ENCODE results near the gene B3GLCT. TPM values are rescaled to one million over a fixed set of nuclear protein-coding genes. Genes with fewer than 3 reads are reported as not detected.
"Not testable (repeated sequence)": the region's sequence is repeated elsewhere in the genome, so short reads cannot be mapped to it uniquely, and the experiment has no call there.

The B3GLCT gene
- total RNA-seq, 1 donor from 2014 or later, result 3.0 TPM

DNA sequence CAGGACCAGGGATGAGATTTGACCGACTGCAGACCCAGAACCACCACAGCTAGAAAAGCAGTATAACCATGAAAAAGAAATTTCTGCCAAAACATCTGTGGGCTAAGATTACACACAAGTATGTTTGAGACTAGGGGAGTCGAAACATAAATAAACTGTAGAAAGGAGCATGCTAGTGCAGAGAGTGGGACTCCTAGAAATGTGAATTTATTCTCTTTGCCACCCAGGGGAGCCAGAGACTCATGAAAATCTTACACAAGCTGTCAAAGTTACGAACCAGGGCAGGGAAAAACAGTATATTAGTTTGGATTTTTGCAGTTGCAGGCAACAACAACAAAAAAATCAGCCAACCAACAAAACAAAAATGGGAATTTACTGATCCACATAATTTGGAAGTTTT lies 25.8 kb upstream of the B3GLCT start:
- ChIA-PET POLR2A (no interaction called here), CTCF (no interaction called here)
- H3K4me1 Mint-ChIP-seq, result no peaks in the 10 kb centered on the region
- H3K4me3 Mint-ChIP-seq, result no peak overlapping the region
- H3K36me3 Mint-ChIP-seq (ENCODE audit: low read depth), result no peaks in the 10 kb centered on the region
- DNase-seq (no peak), ATAC-seq (ENCODE audit: low read depth) (no peak)
- H3K27ac Mint-ChIP-seq, result no peak overlapping the region
- peaks cover 16% of the 10 kb centered on the region for H3K27me3 Mint-ChIP-seq
- intact Hi-C loops (cut with micrococcal nuclease), result no loop called here
- TF ChIP-seq, protein P1, sequence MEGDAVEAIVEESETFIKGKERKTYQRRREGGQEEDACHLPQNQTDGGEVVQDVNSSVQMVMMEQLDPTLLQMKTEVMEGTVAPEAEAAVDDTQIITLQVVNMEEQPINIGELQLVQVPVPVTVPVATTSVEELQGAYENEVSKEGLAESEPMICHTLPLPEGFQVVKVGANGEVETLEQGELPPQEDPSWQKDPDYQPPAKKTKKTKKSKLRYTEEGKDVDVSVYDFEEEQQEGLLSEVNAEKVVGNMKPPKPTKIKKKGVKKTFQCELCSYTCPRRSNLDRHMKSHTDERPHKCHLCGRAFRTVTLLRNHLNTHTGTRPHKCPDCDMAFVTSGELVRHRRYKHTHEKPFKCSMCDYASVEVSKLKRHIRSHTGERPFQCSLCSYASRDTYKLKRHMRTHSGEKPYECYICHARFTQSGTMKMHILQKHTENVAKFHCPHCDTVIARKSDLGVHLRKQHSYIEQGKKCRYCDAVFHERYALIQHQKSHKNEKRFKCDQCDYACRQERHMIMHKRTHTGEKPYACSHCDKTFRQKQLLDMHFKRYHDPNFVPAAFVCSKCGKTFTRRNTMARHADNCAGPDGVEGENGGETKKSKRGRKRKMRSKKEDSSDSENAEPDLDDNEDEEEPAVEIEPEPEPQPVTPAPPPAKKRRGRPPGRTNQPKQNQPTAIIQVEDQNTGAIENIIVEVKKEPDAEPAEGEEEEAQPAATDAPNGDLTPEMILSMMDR (IDR thresholded peaks at IDR 0.05), result no peak
- H3K9me3 Mint-ChIP-seq, result peaks cover 4% of the 10 kb centered on the region

GRCh38 chr13:31175847-31176532 lies 23.8 kb upstream of the B3GLCT start:
- Mint-ChIP-seq H3K27me3 (peaks cover 16% of the 10 kb centered on the region), H3K4me3 (no peak overlapping the region), H3K4me1 (peaks cover 3% of the 10 kb centered on the region), H3K9me3 (peaks cover 4% of the 10 kb centered on the region), H3K36me3 (ENCODE audit: low read depth) (no peaks in the 10 kb centered on the region), H3K27ac (no peak overlapping the region)
- DNase-seq (no peak), ATAC-seq (ENCODE audit: low read depth) (no peak)
- ChIA-PET CTCF (no interaction called here), POLR2A (no interaction called here)
- TF ChIP-seq, protein P1 (IDR thresholded peaks at IDR 0.05), result no peak
- intact Hi-C loops (cut with micrococcal nuclease), result no loop called here

GRCh38 chr13:31177813-31178495 lies 21.8 kb upstream of the B3GLCT start:
- H3K4me1 Mint-ChIP-seq; POLR2A ChIA-PET; CTCF ChIA-PET; ATAC-seq (ENCODE audit: low read depth); H3K9me3 Mint-ChIP-seq; DNase-seq; H3K27me3 Mint-ChIP-seq; H3K27ac Mint-ChIP-seq; H3K4me3 Mint-ChIP-seq; H3K36me3 Mint-ChIP-seq (ENCODE audit: low read depth); intact Hi-C loops (cut with micrococcal nuclease): not testable (repeated sequence)

GRCh38 chr13:31179241-31179640 lies 20.5 kb upstream of the B3GLCT start:
- ChIA-PET POLR2A (no interaction called here), CTCF (no interaction called here)
- Mint-ChIP-seq H3K27ac (no peak overlapping the region), H3K27me3 (peaks cover 3% of the 10 kb centered on the region), H3K4me1 (peaks cover 3% of the 10 kb centered on the region), H3K9me3 (peaks cover 4% of the 10 kb centered on the region), H3K36me3 (ENCODE audit: low read depth) (no peaks in the 10 kb centered on the region), H3K4me3 (no peak overlapping the region)
- DNase-seq, result no peak
- no peak for ATAC-seq (ENCODE audit: low read depth)
- TF ChIP-seq, protein P1 (IDR thresholded peaks at IDR 0.05), result no peak
- intact Hi-C loops (cut with micrococcal nuclease), result no loop called here

DNA sequence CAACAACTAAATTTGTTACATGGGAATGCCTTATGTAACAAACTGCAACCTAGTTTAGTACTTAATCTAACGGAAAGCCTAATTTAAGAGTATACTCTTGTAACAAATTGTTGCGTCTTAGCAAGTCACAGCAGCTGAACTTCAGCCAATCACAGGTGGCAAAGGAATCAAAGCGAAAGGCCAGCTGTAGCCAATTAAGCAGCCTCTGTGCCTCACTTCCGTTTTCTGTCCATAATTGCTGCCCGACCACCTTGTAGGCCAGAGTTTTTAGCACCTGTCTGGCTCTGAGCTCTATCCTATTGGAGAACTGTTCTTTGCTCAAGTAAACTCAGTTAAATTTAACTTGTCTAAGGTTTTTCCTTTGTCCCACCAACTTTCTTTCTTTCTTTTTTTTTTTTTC lies 20.0 kb upstream of the B3GLCT start:
- TF ChIP-seq, protein P1 (IDR thresholded peaks at IDR 0.05), result no peak
- Mint-ChIP-seq H3K4me3 (no peak overlapping the region), H3K9me3 (peaks cover 4% of the 10 kb centered on the region), H3K36me3 (ENCODE audit: low read depth) (no peaks in the 10 kb centered on the region), H3K27ac (no peak overlapping the region), H3K27me3 (peaks cover 3% of the 10 kb centered on the region), H3K4me1 (peaks cover 3% of the 10 kb centered on the region)
- ATAC-seq (ENCODE audit: low read depth) (no peak), DNase-seq (no peak)
- ChIA-PET CTCF (no interaction called here), POLR2A (no interaction called here)
- intact Hi-C loops (cut with micrococcal nuclease), result no loop called here

Measured in activated B cell treated with CpG ODN at 0.5 μM for 24 hours (primary cell).